Adrenal gland (tissue), 12 donors: Measurements from ENCODE around the gene SYNPO2. TPM values are rescaled to one million over a fixed set of nuclear protein-coding genes. Genes with fewer than 3 reads are reported as not detected.

Experiments
- DNase-seq, 7 donors: peaks; one replicate each; pipeline ENCODE4 v3.0.0-alpha.2; 2019 to 2020
- H3K27ac ChIP-seq, 5 donors: fragments of 200-600 bp; sonication (generic) in 4 of 5; 1 replicate in 3 of 5; 2 replicates in 2 of 5; pipeline versions ENCODE4 v1.5.1 to v1.8.0; 2016 to 2020; ENCODE audit warnings: mild to moderate bottlenecking in 1 of 5
- H3K27me3 ChIP-seq: fragments of 200-600 bp; 2 replicates; pipeline ENCODE4 v1.8.0; 2021
- H3K36me3 ChIP-seq, 2 donors: fragments of 200-600 bp; replicated peaks in 1 of 2; 1 replicate in 1 of 2; 2 replicates in 1 of 2; pipeline versions ENCODE4 v1.5.1 to v1.8.0; 2018 to 2022
- H3K4me1 ChIP-seq, 2 donors: fragments of 200-600 bp; replicated peaks in 1 of 2; 1 replicate in 1 of 2; 2 replicates in 1 of 2; pipeline versions ENCODE4 v1.5.1 to v1.8.0; 2018 to 2021
- H3K4me3 ChIP-seq, 4 donors: fragments of 200-600 bp; sonication (generic) in 3 of 4; one replicate each; pipeline ENCODE4 v1.5.1; 2016 to 2018
- H3K9me3 ChIP-seq, 3 donors: fragments of 200-600 bp; sonication (generic) in 1 of 3; replicated peaks in 1 of 3; 1 replicate in 2 of 3; 2 replicates in 1 of 3; pipeline versions ENCODE4 v1.5.1 to v1.8.0; 2016 to 2021
- POLR2A ChIP-seq, 2 donors: fragments of 450-650 bp; IDR thresholded peaks; one replicate each; pipeline ENCODE4 v1.6.1; 2017; ENCODE audit warnings: antibody characterized with exemption in 2 of 2, mild to moderate bottlenecking in 2 of 2, moderate library complexity in 1 of 2
- WGBS, 4 donors: extraction: QIAGEN DNeasy Blood & Tissue Kit in 2 of 4; methylation state at CpG; one replicate each; pipeline versions ENCODE4 v1.1.5 to v1.1.7; 2013 to 2017; 5-methylcytosine and 5-hydroxymethylcytosine counted together
- intact Hi-C, 2 donors: fragments of 100-400 bp; cut with DNase I; formaldehyde crosslinking; loops; one replicate each; pipeline versions ENCODE4 v1.14.1 to v1.15.0; 2022 to 2023
- polyA plus RNA-seq, 3 donors: library from polyadenylated mRNA; stranded (reverse); fragments of 200-250 nt in 2 of 3; fragments of 350-450 nt in 1 of 3; fragmentation: Illumina TruSeq in 1 of 3; extraction: RNeasy Lipid Tissue Mini Kit (QIAGEN cat#74804) in 1 of 3; gene quantifications; one replicate each; pipeline ENCODE4 v1.2.3, GENCODE V29; 2013 to 2014
- total RNA-seq, 9 donors: library from RNA; depleted of rRNA in 4 of 9; stranded (reverse); fragments of >200 nt in 4 of 9; fragments of 120-200 nt in 1 of 9; fragmentation: NEBNext Ultra II Directional in 1 of 9; extraction: Animal tissue kit (Norgen Biotek cat#: 25700) in 1 of 9; gene quantifications; one replicate each; pipeline versions ENCODE4 v1.1.0 to v1.2.4, GENCODE V29; 2013 to 2023
- TF ChIP-seq, protein P1 (sequence below), 6 experiments: fragments of 450-650 bp in 4 of 6; fragments of 200-600 bp in 2 of 6; sonication (generic) in 1 of 6; IDR thresholded peaks; 1 replicate in 5 of 6; 2 replicates in 1 of 6; pipeline versions ENCODE4 v1.5.1 to v1.8.0; 2016 to 2021; ENCODE audit warnings: antibody characterized with exemption in 6 of 6, mild to moderate bottlenecking in 2 of 6, moderate library complexity in 1 of 6
- donor health status: healthy with polysubstance abuse.
- donor health status: Bipolar disorder and iron deficiency.
- donor health status: DM: yes; HTN: yes; CAD: no.
- donor health status: DM: no; HTN: no; CAD: no.
- donor health status: DM: no; HTN: no; CAD: no.
- donor health status: DM: yes; HTN: yes; CAD: no.

SYNPO2 gene
- total and polyA plus RNA-seq, 12 donors, result 4.5 to 49.0 (median 18.4) TPM

DNA sequence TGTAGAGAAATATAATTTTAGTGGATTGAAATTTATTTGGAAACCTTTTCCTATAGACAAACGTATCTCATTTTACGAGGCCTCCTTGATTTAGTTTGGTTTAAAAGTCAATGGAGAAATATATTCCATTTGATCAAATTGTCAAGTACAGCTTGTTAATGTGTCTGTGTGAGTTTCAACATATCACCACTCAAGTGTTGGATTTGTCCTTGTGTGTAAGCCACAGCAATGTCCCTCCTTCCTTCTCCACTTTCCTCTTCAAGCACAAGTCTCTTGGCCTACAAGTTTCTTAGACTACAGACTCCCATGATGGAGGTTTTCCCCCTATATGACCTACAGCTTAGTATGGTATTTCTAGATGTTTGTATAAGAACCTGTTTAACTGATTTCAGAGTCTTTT is 104.7 kb downstream of the SYNPO2 start:
- no peak for TF ChIP-seq POLR2A (IDR thresholded peaks at IDR 0.05)
- TF ChIP-seq, protein P1, sequence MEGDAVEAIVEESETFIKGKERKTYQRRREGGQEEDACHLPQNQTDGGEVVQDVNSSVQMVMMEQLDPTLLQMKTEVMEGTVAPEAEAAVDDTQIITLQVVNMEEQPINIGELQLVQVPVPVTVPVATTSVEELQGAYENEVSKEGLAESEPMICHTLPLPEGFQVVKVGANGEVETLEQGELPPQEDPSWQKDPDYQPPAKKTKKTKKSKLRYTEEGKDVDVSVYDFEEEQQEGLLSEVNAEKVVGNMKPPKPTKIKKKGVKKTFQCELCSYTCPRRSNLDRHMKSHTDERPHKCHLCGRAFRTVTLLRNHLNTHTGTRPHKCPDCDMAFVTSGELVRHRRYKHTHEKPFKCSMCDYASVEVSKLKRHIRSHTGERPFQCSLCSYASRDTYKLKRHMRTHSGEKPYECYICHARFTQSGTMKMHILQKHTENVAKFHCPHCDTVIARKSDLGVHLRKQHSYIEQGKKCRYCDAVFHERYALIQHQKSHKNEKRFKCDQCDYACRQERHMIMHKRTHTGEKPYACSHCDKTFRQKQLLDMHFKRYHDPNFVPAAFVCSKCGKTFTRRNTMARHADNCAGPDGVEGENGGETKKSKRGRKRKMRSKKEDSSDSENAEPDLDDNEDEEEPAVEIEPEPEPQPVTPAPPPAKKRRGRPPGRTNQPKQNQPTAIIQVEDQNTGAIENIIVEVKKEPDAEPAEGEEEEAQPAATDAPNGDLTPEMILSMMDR (IDR thresholded peaks at IDR 0.05), result no peak
- no peak overlapping the region for H3K4me3 ChIP-seq
- H3K27me3 ChIP-seq, result no peaks in the 10 kb centered on the region
- no peaks in the 10 kb centered on the region for H3K4me1 ChIP-seq
- no peak overlapping the region for H3K27ac ChIP-seq
- intact Hi-C loops, result no loop called here
- H3K36me3 ChIP-seq, result no peaks in the 10 kb centered on the region
- WGBS, 4 donors, result 77 to 89% (median 84%) methylated on average over 2 of the region's 2 CpGs
- no peaks in the 10 kb centered on the region for H3K9me3 ChIP-seq
- DNase-seq, result no peak

DNA sequence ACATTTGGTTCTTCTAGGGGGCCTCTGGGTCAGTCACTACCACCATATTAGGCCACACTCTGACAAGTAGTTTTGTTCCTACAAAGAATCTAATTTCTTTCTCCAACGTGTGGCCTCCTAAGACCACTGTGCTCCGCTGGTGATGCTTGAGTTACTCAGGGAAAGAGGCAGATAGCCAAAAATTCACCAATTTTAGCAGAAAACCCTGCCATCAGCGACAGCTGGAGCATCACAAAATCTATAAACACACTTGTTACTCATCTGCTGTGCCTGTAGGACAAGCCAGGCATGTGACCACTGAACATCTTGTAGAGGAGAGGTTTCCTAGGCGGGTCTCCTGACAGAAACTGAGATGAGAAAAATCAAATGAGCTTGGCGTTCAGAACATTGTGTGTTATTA is 105.4 kb downstream of the SYNPO2 start:
- TF ChIP-seq, protein P1 (IDR thresholded peaks at IDR 0.05), result no peak
- no peak for TF ChIP-seq POLR2A (IDR thresholded peaks at IDR 0.05)
- H3K4me3 ChIP-seq, result no peak overlapping the region
- no peak overlapping the region for H3K27ac ChIP-seq
- no peak for DNase-seq
- WGBS, 4 donors, result 59 to 73% (median 68%) methylated on average over 5 of the region's 5 CpGs
- intact Hi-C loops, result no loop called here
- H3K27me3 ChIP-seq, result no peaks in the 10 kb centered on the region
- H3K9me3 ChIP-seq, result no peaks in the 10 kb centered on the region
- H3K4me1 ChIP-seq, result no peaks in the 10 kb centered on the region
- no peaks in the 10 kb centered on the region for H3K36me3 ChIP-seq

DNA sequence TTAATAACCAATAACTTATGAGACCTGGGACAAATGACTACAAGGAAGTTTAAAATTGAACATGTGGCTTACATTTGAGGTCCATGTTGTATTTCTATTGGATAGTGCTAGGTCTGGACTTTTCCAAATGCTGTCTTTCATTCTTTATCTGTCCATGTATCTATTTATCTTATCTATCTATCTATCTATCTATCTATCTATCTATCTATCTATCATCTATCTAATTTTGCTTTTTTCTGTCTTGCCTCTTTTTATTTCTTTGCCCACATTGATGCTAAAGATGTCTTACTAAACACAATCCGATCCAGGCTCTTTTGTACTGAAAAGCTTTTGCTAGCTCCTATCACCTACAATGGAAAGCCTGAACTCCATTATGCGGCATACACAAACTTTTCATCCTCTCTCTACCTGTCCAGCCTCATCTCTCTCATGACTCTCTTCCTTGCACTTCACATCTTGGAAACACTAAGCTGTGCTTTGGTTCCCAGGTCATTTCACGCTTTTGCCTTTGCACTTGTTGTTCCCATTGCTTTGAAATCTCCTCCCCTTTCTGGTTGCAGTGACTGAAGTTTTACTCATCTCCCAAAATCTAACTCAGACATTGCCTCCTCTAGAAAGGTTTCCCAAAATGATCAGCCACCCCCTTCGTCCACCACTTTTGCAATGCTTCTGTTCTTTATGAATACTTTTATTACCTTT is 107.2 kb downstream of the SYNPO2 start:
- WGBS, 4 donors, result 82 to 93% (median 85%) methylated on average over 4 of the region's 4 CpGs
- intact Hi-C loops, result no loop called here
- no peaks in the 10 kb centered on the region for H3K36me3 ChIP-seq
- no peaks in the 10 kb centered on the region for H3K9me3 ChIP-seq
- TF ChIP-seq, protein P1 (IDR thresholded peaks at IDR 0.05), result no peak
- TF ChIP-seq POLR2A (IDR thresholded peaks at IDR 0.05), result no peak
- H3K27me3 ChIP-seq, result no peaks in the 10 kb centered on the region
- H3K4me1 ChIP-seq, result no peaks in the 10 kb centered on the region
- H3K4me3 ChIP-seq, result no peak overlapping the region
- H3K27ac ChIP-seq, result no peak overlapping the region
- DNase-seq, result no peak

DNA sequence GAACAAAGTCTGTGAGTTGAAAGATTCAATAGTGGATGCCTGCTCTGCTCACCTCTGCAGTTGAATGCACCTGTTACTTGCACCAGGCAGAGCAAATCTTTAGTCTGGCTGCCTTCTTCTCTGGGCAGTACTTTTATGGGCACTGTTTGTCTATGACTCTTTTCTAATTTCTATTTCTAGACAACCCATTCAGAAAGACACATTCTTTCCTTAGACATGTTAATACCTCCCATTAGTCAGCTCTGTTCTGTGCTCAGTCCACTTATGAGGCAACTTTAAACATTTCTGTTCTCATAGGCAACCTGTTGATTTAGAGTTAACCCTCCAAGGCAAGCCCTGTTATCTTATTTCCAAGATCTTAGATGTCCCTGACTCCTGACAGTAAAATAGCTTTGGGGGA is 108.9 kb downstream of the SYNPO2 start:
- TF ChIP-seq, protein P1 (IDR thresholded peaks at IDR 0.05), result no peak
- no peak for TF ChIP-seq POLR2A (IDR thresholded peaks at IDR 0.05)
- DNase-seq, result no peak

More for the DNA sequence above, 108.9 kb downstream of the SYNPO2 start:
- Histone ChIP-seq H3K9me3 (no peaks in the 10 kb centered on the region), H3K4me3 (no peak overlapping the region), H3K27ac (no peak overlapping the region), H3K4me1 (no peaks in the 10 kb centered on the region), H3K36me3 (no peaks in the 10 kb centered on the region), H3K27me3 (no peaks in the 10 kb centered on the region)
- intact Hi-C loops, result no loop called here
